HCT116 (cell line): ENCODE measurements around the gene SKI. TPM values are rescaled to one million over a fixed set of nuclear protein-coding genes. Genes with fewer than 3 reads are reported as not detected.

Experiments
- ATAC-seq: fragments of 200-7000 bp; cut with Tn5 transposase; 2 replicates; pipeline ENCODE4 v1.9.1; 2020; ENCODE audit warnings: mild to moderate bottlenecking, moderate library complexity
- BruUV-seq: library from RNA; stranded (reverse); fragments of 400-500 nt; replicated peaks from 2 replicates; lab custom pipeline; 2021; lab: Mats Ljungman, UMichigan
- CTCF ChIA-PET: fragments of 300-600 bp; sonication (Branson Sonifier 250); formaldehyde crosslinking; loops from one replicate; lab custom pipeline; 2021; ENCODE audit warnings: antibody characterized with exemption; lab: Charles Lee
- POLR2A ChIA-PET: fragments of 300-600, 350-600 bp; sonication (Branson Sonifier 250); formaldehyde crosslinking; loops from one replicate; lab custom pipeline; 2021; ENCODE audit warnings: antibody characterized with exemption; lab: Charles Lee
- RAD21 ChIA-PET, 2 experiments: fragments of 300-600 bp; sonication (Branson Sonifier 250); formaldehyde crosslinking; loops; one replicate each; lab custom pipeline; 2023; ENCODE audit warnings: low total read pairs in 2 of 2; ENCODE audit not compliant: uncharacterized antibody in 2 of 2, unreplicated experiment in 2 of 2, low non-redundant PET in 1 of 2; lab: Charles Lee
- DNase-seq: peaks from one replicate; pipeline ENCODE4 v3.0.0-alpha.2; 2010; ENCODE audit warnings: low read depth, low spot score
- H2AFZ ChIP-seq: fragments of 200-600 bp; shearing (Covaris generic), sonication (generic); 2 replicates; pipeline ENCODE4 v1.6.1; 2017; ENCODE audit warnings: low read depth, mixed run types, mixed read lengths, antibody characterized with exemption, low read length; ENCODE audit not compliant: poor library complexity, severe bottlenecking
- H3K27ac ChIP-seq: 2 replicates; pipeline ENCODE4 v1.5.1; 2012; ENCODE audit warnings: low read depth, low read length
- H3K27me3 ChIP-seq: fragments of 200-600 bp; sonication (generic); 2 replicates; pipeline ENCODE4 v1.6.1; 2016; ENCODE audit warnings: mixed run types, low read length, mixed read lengths; ENCODE audit not compliant: insufficient read depth
- H3K36me3 ChIP-seq, 2 experiments: fragments of 200-500 bp in 1 of 2; fragments of 200-600 bp in 1 of 2; sonication (Bioruptor generic) in 1 of 2; sonication (generic) in 1 of 2; 2 replicates each; pipeline versions ENCODE4 v1.5.1 to v1.6.1; 2014 to 2016; ENCODE audit warnings: low read length in 2 of 2, inconsistent platforms in 1 of 2, mixed read lengths in 1 of 2, mixed run types in 1 of 2; ENCODE audit not compliant: insufficient read depth in 2 of 2, control insufficient read depth in 1 of 2
- H3K4me1 ChIP-seq, 2 experiments: fragments of 200-600 bp in 1 of 2; sonication (generic) in 1 of 2; 2 replicates each; pipeline versions ENCODE4 v1.5.1 to v1.6.1; 2012 to 2017; ENCODE audit warnings: low read length in 2 of 2, inconsistent platforms in 1 of 2, mild to moderate bottlenecking in 1 of 2, mixed read lengths in 1 of 2, mixed run types in 1 of 2, moderate library complexity in 1 of 2; ENCODE audit not compliant: insufficient read depth in 2 of 2, control insufficient read depth in 1 of 2
- H3K4me2 ChIP-seq: fragments of 200-600 bp; sonication (generic); 2 replicates; pipeline ENCODE4 v1.6.1; 2017; ENCODE audit warnings: mixed run types, low read length, mixed read lengths
- H3K4me3 ChIP-seq, 2 experiments: fragments of 200-600 bp in 1 of 2; sonication (generic) in 1 of 2; replicated peaks in 1 of 2; 2 replicates each; pipeline ENCODE4 v1.5.1; 2011 to 2016; ENCODE audit warnings: low read length in 2 of 2, control low read depth in 1 of 2, low read depth in 1 of 2, mild to moderate bottlenecking in 1 of 2, mixed read lengths in 1 of 2, mixed run types in 1 of 2
- H3K79me2 ChIP-seq: fragments of 200-600 bp; sonication (generic); 2 replicates; pipeline ENCODE4 v1.6.1; 2017; ENCODE audit warnings: mild to moderate bottlenecking, mixed run types, low read length, moderate library complexity, mixed read lengths; ENCODE audit not compliant: insufficient read depth
- H3K9ac ChIP-seq: fragments of 200-600 bp; sonication (generic); 2 replicates; pipeline ENCODE4 v1.6.1; 2016; ENCODE audit warnings: low read length, mixed read lengths
- H3K9me2 ChIP-seq: fragments of 200-600 bp; sonication (generic), shearing (Covaris generic); 2 replicates; pipeline ENCODE4 v1.6.1; 2017; ENCODE audit warnings: mixed run types, mild to moderate bottlenecking, moderate library complexity; ENCODE audit not compliant: insufficient read depth
- H3K9me3 ChIP-seq, 2 experiments: fragments of 200-500 bp in 1 of 2; fragments of 200-600 bp in 1 of 2; sonication (Bioruptor generic) in 1 of 2; sonication (generic) in 1 of 2; 2 replicates each; pipeline ENCODE4 v1.6.1; 2014 to 2017; ENCODE audit warnings: low read length in 2 of 2, mixed read lengths in 2 of 2, inconsistent platforms in 1 of 2, low read depth in 1 of 2, mild to moderate bottlenecking in 1 of 2, mixed run types in 1 of 2, moderate library complexity in 1 of 2; ENCODE audit not compliant: control insufficient read depth in 1 of 2, insufficient read depth in 1 of 2
- H4K20me1 ChIP-seq: fragments of 200-600 bp; sonication (generic), shearing (Covaris generic); 2 replicates; pipeline ENCODE4 v1.6.1; 2017; ENCODE audit warnings: mixed run types, mild to moderate bottlenecking, moderate library complexity; ENCODE audit not compliant: insufficient read depth
- CBX3 ChIP-seq: IDR thresholded peaks from 2 replicates; pipeline ENCODE4 v1.6.1; 2012; ENCODE audit warnings: low read depth
- CEBPB ChIP-seq: IDR thresholded peaks from 2 replicates; pipeline ENCODE4 v1.6.1; 2012; ENCODE audit warnings: low read depth
- CTCF ChIP-seq, 3 experiments: fragments of 200-600 bp in 1 of 3; sonication (generic) in 1 of 3; IDR thresholded peaks in 2 of 3; conservative IDR thresholded peaks in 1 of 3; 2 replicates each; pipeline ENCODE4 v1.5.1; 2012 to 2017; ENCODE audit warnings: low read depth in 2 of 3, low read length in 2 of 3, antibody characterized with exemption in 1 of 3, borderline replicate concordance in 1 of 3, control low read depth in 1 of 3, mild to moderate bottlenecking in 1 of 3, mixed read lengths in 1 of 3, mixed run types in 1 of 3, moderate library complexity in 1 of 3; ENCODE audit not compliant: insufficient read depth in 1 of 3
- EGR1 ChIP-seq: IDR thresholded peaks from 2 replicates; pipeline ENCODE4 v1.6.1; 2012; ENCODE audit warnings: low read depth
- JUND ChIP-seq: IDR thresholded peaks from 2 replicates; pipeline ENCODE4 v1.6.1; 2012
- POLR2A ChIP-seq: IDR thresholded peaks from 2 replicates; pipeline ENCODE4 v1.7.0; 2011; ENCODE audit warnings: borderline replicate concordance; ENCODE audit not compliant: insufficient read depth, insufficient read length; ENCODE audit errors: extremely low read depth
- POLR2AphosphoS5 ChIP-seq: IDR thresholded peaks from 2 replicates; pipeline ENCODE4 v1.6.1; 2011; ENCODE audit warnings: mild to moderate bottlenecking, low read depth, low read length, moderate library complexity
- SP1 ChIP-seq: IDR thresholded peaks from 2 replicates; pipeline ENCODE4 v1.6.1; 2012; ENCODE audit warnings: low read depth
- SRF ChIP-seq: IDR thresholded peaks from 2 replicates; pipeline ENCODE4 v1.6.1; 2012; ENCODE audit warnings: low read depth
- TCF7L2 ChIP-seq: IDR thresholded peaks from 2 replicates; pipeline ENCODE4 v1.7.0; 2011; ENCODE audit warnings: borderline replicate concordance, inconsistent platforms; ENCODE audit not compliant: insufficient read depth, insufficient read length; ENCODE audit errors: extremely low read depth
- ZFX ChIP-seq: fragments of 450-650 bp; IDR thresholded peaks from 2 replicates; pipeline ENCODE4 v1.6.1; 2017
- ZNF274 ChIP-seq: fragments of 200-500 bp; sonication (Bioruptor generic); IDR thresholded peaks from 2 replicates; pipeline ENCODE4 v1.6.1; 2014; ENCODE audit warnings: mild to moderate bottlenecking, low read depth, low read length, inconsistent platforms
- intact Hi-C: fragments of 100-400 bp; cut with micrococcal nuclease; formaldehyde crosslinking; loops from 2 replicates; pipeline ENCODE4 v1.10.0; 2022
- total RNA-seq: library from RNA; stranded (reverse); gene quantifications from one replicate; pipeline ENCODE4 v1.2.1, GENCODE V29; 2021; ENCODE audit not compliant: unreplicated experiment

The SKI gene
- total RNA-seq, 1 experiment from 2014 or later = 56.2 TPM

GRCh38 chr1:2300851-2301606 is 72.9 kb downstream of the SKI start:
- peaks cover 66% of the 10 kb centered on the region for H3K79me2 ChIP-seq
- no peak overlapping the region for H3K4me2 ChIP-seq
- no peaks in the 10 kb centered on the region for H3K9me3 ChIP-seq
- TF ChIP-seq CTCF (IDR thresholded peaks at IDR 0.05 in 2 of 3, conservative IDR thresholded peaks at IDR 0.05 in 1 of 3; ENCODE audit: borderline replicate concordance in 1 of 3, insufficient read depth in 1 of 3, low read depth in 2 of 3, low read length in 2 of 3) = no peak
- TF ChIP-seq ZFX = no peak
- no peak for TF ChIP-seq POLR2AphosphoS5
- no peak for TF ChIP-seq CEBPB
- no peak for TF ChIP-seq CBX3
- no peak for TF ChIP-seq EGR1
- no peak for TF ChIP-seq SP1
- no peak for TF ChIP-seq TCF7L2
- no peak for TF ChIP-seq ZNF274
- no peak for TF ChIP-seq POLR2A
- TF ChIP-seq SRF = no peak
- TF ChIP-seq JUND = no peak
- ChIA-PET POLR2A (no interaction called here), RAD21 (no interaction called here), CTCF (no interaction called here)
- no peak for DNase-seq
- H3K4me1 ChIP-seq = no peaks in the 10 kb centered on the region
- no peak overlapping the region for H3K27ac ChIP-seq
- intact Hi-C loops = no loop called here
- no TSS peak for BruUV-seq
- ATAC-seq = no peak
- no peak overlapping the region for H2AFZ ChIP-seq
- H3K36me3 ChIP-seq = peaks cover 3 to 5% of the 10 kb centered on the region in 2 experiments; a peak in 1 of 4 replicates
- no peaks in the 10 kb centered on the region for H4K20me1 ChIP-seq
- H3K9me2 ChIP-seq = no peaks in the 10 kb centered on the region
- no peaks in the 10 kb centered on the region for H3K27me3 ChIP-seq
- H3K4me3 ChIP-seq = no peak overlapping the region
- H3K9ac ChIP-seq = no peak overlapping the region
